Endothelial cell of umbilical vein (primary cell): Measurements from ENCODE around the gene SKOR2. TPM values are rescaled to one million over a fixed set of nuclear protein-coding genes. Genes with fewer than 3 reads are reported as not detected.

Experiments used
- BruUV-seq: library from RNA; stranded (reverse); fragments of 400-500 nt; replicated peaks from 2 replicates; lab custom pipeline; 2021; lab: Mats Ljungman, UMichigan
- CTCF ChIA-PET: fragments of 300-600, 350-600 bp; sonication (Branson Sonifier 250); formaldehyde crosslinking; loops from one replicate; lab custom pipeline; 2021; ENCODE audit warnings: antibody characterized with exemption, inconsistent platforms; lab: Charles Lee
- POLR2A ChIA-PET: fragments of 300-600, 350-600 bp; sonication (Branson Sonifier 250); formaldehyde crosslinking; loops from one replicate; lab custom pipeline; 2021; ENCODE audit warnings: antibody characterized with exemption, inconsistent platforms; lab: Charles Lee
- DNase-seq: peaks from one replicate; pipeline ENCODE4 v3.0.0-alpha.2; 2011; ENCODE audit warnings: low read depth, low spot score
- FAIRE-seq: peaks from 2 replicates; lab custom pipeline; 2011; peaks lifted over from hg19 to GRCh38; lab: Jason Lieb, UNC
- H2AFZ ChIP-seq: 2 replicates; pipeline ENCODE4 v1.6.0; 2012; ENCODE audit warnings: low read depth, low read length, control low read depth, inconsistent platforms
- H3K27ac ChIP-seq: 2 replicates; pipeline ENCODE4 v1.5.1; 2011; ENCODE audit warnings: low read depth, mild to moderate bottlenecking, control low read depth, low read length, moderate library complexity; ENCODE audit not compliant: insufficient read depth
- H3K27me3 ChIP-seq, 2 experiments: 2 replicates each; pipeline versions ENCODE4 v1.6.0 to v1.6.1; 2011; ENCODE audit warnings: low read length in 2 of 2, mixed read lengths in 1 of 2; ENCODE audit not compliant: control insufficient read depth in 2 of 2, insufficient read depth in 2 of 2
- H3K36me3 ChIP-seq, 2 experiments: 2 replicates in 1 of 2; 3 replicates in 1 of 2; pipeline ENCODE4 v1.5.1; 2011; ENCODE audit warnings: low read length in 2 of 2, mild to moderate bottlenecking in 1 of 2, moderate library complexity in 1 of 2; ENCODE audit not compliant: control insufficient read depth in 2 of 2, insufficient read depth in 2 of 2; ENCODE audit errors: extremely low read depth in 1 of 2
- H3K4me1 ChIP-seq: 3 replicates; pipeline ENCODE4 v1.5.1; 2011; ENCODE audit warnings: mild to moderate bottlenecking, low read length; ENCODE audit not compliant: control insufficient read depth, insufficient read depth; ENCODE audit errors: extremely low read depth
- H3K4me2 ChIP-seq: 2 replicates; pipeline ENCODE4 v1.6.1; 2011; ENCODE audit warnings: low read length, control low read depth, mixed read lengths; ENCODE audit not compliant: insufficient read depth
- H3K4me3 ChIP-seq, 3 experiments: fragments of 200-600 bp in 1 of 3; sonication (generic), shearing (Covaris generic) in 1 of 3; replicated peaks in 1 of 3; 2 replicates each; pipeline ENCODE4 v1.5.1; 2011 to 2016; ENCODE audit warnings: control low read depth in 3 of 3, low read length in 3 of 3, mild to moderate bottlenecking in 2 of 3, inconsistent platforms in 1 of 3, low read depth in 1 of 3, moderate library complexity in 1 of 3; ENCODE audit not compliant: insufficient read depth in 1 of 3
- H3K79me2 ChIP-seq: 2 replicates; pipeline ENCODE4 v1.6.0; 2012; ENCODE audit warnings: low read length, inconsistent platforms; ENCODE audit not compliant: control insufficient read depth, insufficient read depth
- H3K9ac ChIP-seq: replicated peaks from 2 replicates; pipeline ENCODE3; 2011; ENCODE audit warnings: low read length, control low read depth; ENCODE audit not compliant: insufficient read depth; ENCODE audit errors: extremely low read depth
- H3K9me1 ChIP-seq: replicated peaks from 3 replicates; pipeline ENCODE4 v1.6.0; 2011; ENCODE audit warnings: mild to moderate bottlenecking, low read length; ENCODE audit not compliant: control insufficient read depth, insufficient read depth; ENCODE audit errors: extremely low read depth
- H3K9me3 ChIP-seq: replicated peaks from 2 replicates; pipeline ENCODE4 v1.5.1; 2012; ENCODE audit warnings: low read length, inconsistent platforms; ENCODE audit not compliant: control insufficient read depth, insufficient read depth
- H4K20me1 ChIP-seq: replicated peaks from 2 replicates; pipeline ENCODE3; 2011; ENCODE audit warnings: mild to moderate bottlenecking, low read length; ENCODE audit not compliant: control insufficient read depth, insufficient read depth; ENCODE audit errors: extremely low read depth
- CTCF ChIP-seq, 2 donors: IDR thresholded peaks; 1 replicate in 1 of 2; 2 replicates in 1 of 2; pipeline ENCODE4 v1.5.1; 2011; ENCODE audit warnings: low read length in 2 of 2, mild to moderate bottlenecking in 2 of 2, moderate library complexity in 2 of 2, control low read depth in 1 of 2, inconsistent platforms in 1 of 2, low read depth in 1 of 2; ENCODE audit not compliant: insufficient read depth in 1 of 2; ENCODE audit errors: extremely low read depth in 1 of 2
- EZH2 ChIP-seq: IDR thresholded peaks from 2 replicates; pipeline ENCODE4 v1.6.1; 2012; ENCODE audit warnings: borderline replicate concordance, low read depth, mild to moderate bottlenecking, moderate library complexity, low read length, inconsistent platforms; ENCODE audit not compliant: severe bottlenecking
- FOS ChIP-seq: IDR thresholded peaks from 2 replicates; pipeline ENCODE4 v1.6.1; 2011; ENCODE audit warnings: mild to moderate bottlenecking, low read length, moderate library complexity, borderline replicate concordance; ENCODE audit not compliant: insufficient read depth
- MAX ChIP-seq: IDR thresholded peaks from 2 replicates; pipeline ENCODE4 v1.6.1; 2011; ENCODE audit not compliant: insufficient read depth, insufficient read length
- MYC ChIP-seq: IDR thresholded peaks from one replicate; pipeline ENCODE4 v1.6.1; 2011; ENCODE audit warnings: mild to moderate bottlenecking, low read depth, low read length
- POLR2A ChIP-seq: IDR thresholded peaks from 2 replicates; pipeline ENCODE4 v1.6.1; 2012; ENCODE audit warnings: low read depth, mild to moderate bottlenecking, control low read depth, low read length
- dilution Hi-C: fragments of 300-500 bp; cut with MboI; formaldehyde crosslinking; loops from one replicate; pipeline ENCODE4 v1.15.0; 2019; ENCODE audit warnings: low sequenced_read_pairs; ENCODE audit not compliant: extremely low pct_ligation_motif_present
- intact Hi-C: fragments of 100-400 bp; cut with micrococcal nuclease; formaldehyde crosslinking; loops from one replicate; pipeline ENCODE4 v1.10.0; 2022
- polyA plus RNA-seq, 4 experiments: library from polyadenylated mRNA; depleted of rRNA in 3 of 4; stranded (reverse) in 3 of 4; unstranded in 1 of 4; fragments of >200 nt; gene quantifications; 2 replicates each; pipeline versions ENCODE4 v1.2.1 to v1.2.3, GENCODE V29; 2011 to 2012; ENCODE audit warnings: missing spikeins in 1 of 4
- total RNA-seq: library from RNA; stranded (reverse); gene quantifications from 2 replicates; pipeline ENCODE4 v1.2.3, GENCODE V29; 2021

The SKOR2 gene
- total and polyA plus RNA-seq, 2 donors (not counting 3 experiments of a cell fraction or from before 2014, with no cell fraction given): not detected

- Histone ChIP-seq H3K4me2 (no peak overlapping the region), H3K4me3 (no peak overlapping the region), H3K9ac (no peak overlapping the region), H3K79me2 (no peaks in the 10 kb centered on the region), H3K4me1 (no peaks in the 10 kb centered on the region), H3K36me3 (no peaks in the 10 kb centered on the region), H3K27me3 (peaks cover 57 to 65% of the 10 kb centered on the region in 2 experiments), H4K20me1 (no peaks in the 10 kb centered on the region), H3K9me3 (no peaks in the 10 kb centered on the region), H3K9me1 (no peaks in the 10 kb centered on the region), H2AFZ (no peak overlapping the region), H3K27ac (no peak overlapping the region)
- BruUV-seq: no TSS peak
- dilution Hi-C loops: no loop called here
- DNase-seq: no peak
- POLR2A ChIA-PET: no interaction called here
- intact Hi-C loops: no loop called here
- TF ChIP-seq EZH2 (no peak), CTCF (IDR thresholded peaks at IDR 0.05; ENCODE audit: extremely low read depth in 1 of 2, insufficient read depth in 1 of 2, low read depth in 1 of 2, low read length in 2 of 2) (no peak), MAX (no peak), FOS (no peak), MYC (no peak), POLR2A (no peak)
- CTCF ChIA-PET: no interaction called here
- FAIRE-seq: no peak
These were observed 1.7 kb upstream of the SKOR2 start for GRCh38 chr18:47253101-47253654.
